ENCODE data around the gene SLIT3.

DNA sequence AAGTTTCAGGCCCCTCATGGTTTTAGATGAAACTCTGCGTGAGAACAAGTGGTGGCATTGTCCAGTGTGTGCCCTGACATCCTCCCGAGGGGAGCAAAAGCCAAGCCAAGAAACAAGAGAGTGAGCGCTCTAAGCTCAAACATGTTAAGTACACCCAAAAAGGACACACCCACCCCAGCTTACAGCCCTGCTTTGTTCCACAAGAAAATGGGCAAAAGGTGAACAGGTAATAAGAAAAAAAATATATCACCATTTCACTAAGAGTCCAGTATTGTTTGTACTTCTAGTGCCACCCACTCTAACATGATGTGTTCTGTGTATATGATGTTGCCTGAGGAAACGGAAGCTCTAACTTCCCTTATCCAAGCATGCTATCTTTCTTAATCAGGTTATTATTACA lies 278.2 kb downstream of the SLIT3 start:
- no peak for TF ChIP-seq CTCF (IDR thresholded peaks at IDR 0.05; ENCODE audit: low read depth, low read length)
- no peak for TF ChIP-seq EZH2phosphoT487 (IDR thresholded peaks at IDR 0.05; ENCODE audit: low read depth)
